OCI-LY1 (cell line): ENCODE results near the gene TBL1X.

ENCODE experiments used
- H2AFZ ChIP-seq: fragments of 200-600 bp; sonication (generic), shearing (Covaris generic); 2 replicates; pipeline ENCODE4 v1.6.0; 2014; ENCODE audit warnings: antibody characterized with exemption, mild to moderate bottlenecking, low read length
- H3F3A ChIP-seq: fragments of 200-600 bp; sonication (generic), shearing (Covaris generic); 2 replicates; pipeline ENCODE4 v1.6.0; 2014; ENCODE audit warnings: mild to moderate bottlenecking, antibody characterized with exemption, low read length, moderate library complexity; ENCODE audit not compliant: insufficient read depth
- H3K27ac ChIP-seq: fragments of 200-600 bp; sonication (generic); 2 replicates; pipeline ENCODE4 v1.5.1; 2014; ENCODE audit warnings: low read length, mixed run types, mild to moderate bottlenecking, low read depth; ENCODE audit not compliant: poor library complexity, severe bottlenecking
- H3K27me3 ChIP-seq: fragments of 200-600 bp; sonication (generic); 2 replicates; pipeline ENCODE4 v1.6.0; 2014; ENCODE audit warnings: antibody characterized with exemption, mild to moderate bottlenecking, low read length, moderate library complexity; ENCODE audit not compliant: insufficient read depth
- H3K36me3 ChIP-seq: fragments of 200-600 bp; sonication (generic); 2 replicates; pipeline ENCODE4 v1.6.1; 2014; ENCODE audit warnings: mild to moderate bottlenecking, antibody characterized with exemption, low read length, moderate library complexity, mixed read lengths; ENCODE audit not compliant: insufficient read depth
- H3K4me1 ChIP-seq: fragments of 200-600 bp; sonication (generic); 2 replicates; pipeline ENCODE4 v1.5.1; 2014; ENCODE audit warnings: mild to moderate bottlenecking, low read length, moderate library complexity; ENCODE audit not compliant: insufficient read depth, severe bottlenecking
- H3K4me2 ChIP-seq: fragments of 200-600 bp; sonication (generic), shearing (Covaris generic); 2 replicates; pipeline ENCODE4 v1.6.1; 2014; ENCODE audit warnings: low read length
- H3K4me3 ChIP-seq: fragments of 200-600 bp; sonication (generic); 2 replicates; pipeline ENCODE4 v1.5.1; 2014; ENCODE audit warnings: low read length, low read depth, mild to moderate bottlenecking, mixed read lengths; ENCODE audit not compliant: poor library complexity, severe bottlenecking
- H3K79me2 ChIP-seq: fragments of 200-600 bp; shearing (Covaris generic); 2 replicates; pipeline ENCODE4 v1.6.1; 2016; ENCODE audit warnings: mixed run types, low read length, mixed read lengths; ENCODE audit not compliant: insufficient read depth
- H3K9ac ChIP-seq: fragments of 200-600 bp; sonication (generic), shearing (Covaris generic); 2 replicates; pipeline ENCODE4 v1.6.1; 2014; ENCODE audit warnings: mild to moderate bottlenecking, low read length, mixed read lengths
- H3K9me2 ChIP-seq: fragments of 200-600 bp; sonication (generic), shearing (Covaris generic); 2 replicates; pipeline ENCODE4 v1.6.1; 2014; ENCODE audit warnings: low read depth, mild to moderate bottlenecking, low read length, mixed read lengths
- H3K9me3 ChIP-seq: fragments of 200-600 bp; shearing (Covaris generic); 2 replicates; pipeline ENCODE4 v1.6.1; 2014; ENCODE audit warnings: low read length, mixed read lengths
- H4K20me1 ChIP-seq: fragments of 200-600 bp; sonication (generic), shearing (Covaris generic); 2 replicates; pipeline ENCODE4 v1.6.0; 2016; ENCODE audit warnings: mild to moderate bottlenecking, low read length; ENCODE audit not compliant: insufficient read depth
- CTCF ChIP-seq: fragments of 200-600 bp; sonication (generic), shearing (Covaris generic); IDR thresholded peaks from 2 replicates; pipeline ENCODE4 v1.5.1; 2017; ENCODE audit warnings: mild to moderate bottlenecking, antibody characterized with exemption, low read length, moderate library complexity, mixed read lengths
- EZH2 ChIP-seq: fragments of 200-600 bp; sonication (generic), shearing (Covaris generic); IDR thresholded peaks from 2 replicates; pipeline ENCODE4 v1.8.0; 2017; ENCODE audit warnings: borderline replicate concordance, mixed run types, mild to moderate bottlenecking, antibody characterized with exemption, low read length, moderate library complexity, mixed read lengths

The TBL1X gene

GRCh38 chrX:9659571-9660195 lies 194.8 kb downstream of the TBL1X start:
- Histone ChIP-seq H4K20me1 (no peaks in the 10 kb centered on the region), H3K4me2 (no peak overlapping the region)

GRCh38 chrX:9662148-9662547 lies 197.3 kb downstream of the TBL1X start:
- H3K4me2 ChIP-seq = no peak overlapping the region
- H3K9ac ChIP-seq = no peak overlapping the region
- H2AFZ ChIP-seq = no peak overlapping the region
- TF ChIP-seq EZH2 (no peak), CTCF (no peak)
- H3K9me2 ChIP-seq = no peaks in the 10 kb centered on the region
- H3K9me3 ChIP-seq = no peaks in the 10 kb centered on the region
- H3K27me3 ChIP-seq = no peaks in the 10 kb centered on the region
- no peak overlapping the region for H3K27ac ChIP-seq
- H3K4me3 ChIP-seq = no peak overlapping the region
- peaks cover 27% of the 10 kb centered on the region for H3K36me3 ChIP-seq
- H3F3A ChIP-seq = no peaks in the 10 kb centered on the region
- peaks cover 18% of the 10 kb centered on the region for H3K4me1 ChIP-seq
- no peaks in the 10 kb centered on the region for H3K79me2 ChIP-seq
- H4K20me1 ChIP-seq = no peaks in the 10 kb centered on the region

More at GRCh38 chrX:9659571-9660195, 194.8 kb downstream of the TBL1X start:
- Histone ChIP-seq H3K4me1 (peaks cover 35% of the 10 kb centered on the region), H2AFZ (no peak overlapping the region), H3K4me3 (no peak overlapping the region), H3K27me3 (no peaks in the 10 kb centered on the region), H3K79me2 (no peaks in the 10 kb centered on the region), H3K9ac (no peak overlapping the region), H3K9me3 (no peaks in the 10 kb centered on the region), H3K9me2 (no peaks in the 10 kb centered on the region), H3K36me3 (peaks cover 36% of the 10 kb centered on the region), H3K27ac (no peak overlapping the region), H3F3A (no peaks in the 10 kb centered on the region)
- TF ChIP-seq CTCF (no peak), EZH2 (no peak)

GRCh38 chrX:9663216-9663615 lies 198.4 kb downstream of the TBL1X start:
- H2AFZ ChIP-seq = no peak overlapping the region
- no peaks in the 10 kb centered on the region for H4K20me1 ChIP-seq
- TF ChIP-seq EZH2 (no peak), CTCF (no peak)
- no peaks in the 10 kb centered on the region for H3K9me3 ChIP-seq
- H3K79me2 ChIP-seq = no peaks in the 10 kb centered on the region
- H3K4me1 ChIP-seq = peaks cover 22% of the 10 kb centered on the region
- no peak overlapping the region for H3K9ac ChIP-seq
- no peaks in the 10 kb centered on the region for H3F3A ChIP-seq
- H3K9me2 ChIP-seq = no peaks in the 10 kb centered on the region
- no peaks in the 10 kb centered on the region for H3K27me3 ChIP-seq
- H3K27ac ChIP-seq = peak overlapping the region; percentile 55
- peaks cover 19% of the 10 kb centered on the region for H3K36me3 ChIP-seq
- no peak overlapping the region for H3K4me2 ChIP-seq
- no peak overlapping the region for H3K4me3 ChIP-seq
